ENCODE measurements around the gene IL15. TPM values are rescaled to one million over a fixed set of nuclear protein-coding genes. Genes with fewer than 3 reads are reported as not detected.
"Not testable (repeated sequence)": the region's sequence is repeated elsewhere in the genome, so short reads cannot be mapped to it uniquely, and the experiment has no call there.

The IL15 gene
- total RNA-seq, 1 donor from 2014 or later: 0.98 TPM

GRCh38 chr4:141609243-141609642, 27.1 kb upstream of the IL15 start:
- no peaks in the 10 kb centered on the region for H3K27me3 Mint-ChIP-seq
- peaks cover 1% of the 10 kb centered on the region for H3K36me3 Mint-ChIP-seq (ENCODE audit: insufficient read depth)
- TF ChIP-seq CTCF (IDR thresholded peaks at IDR 0.05; ENCODE audit: unreplicated experiment): no peak
- H3K4me1 Mint-ChIP-seq (ENCODE audit: low read depth): no peaks in the 10 kb centered on the region
- no peak overlapping the region for H3K4me3 Mint-ChIP-seq (ENCODE audit: low read depth)
- no peak for DNase-seq (ENCODE audit: low spot score, unreplicated experiment)
- no peak overlapping the region for H3K27ac Mint-ChIP-seq
- H3K9me3 Mint-ChIP-seq (ENCODE audit: low read depth): peaks cover 3% of the 10 kb centered on the region

- Mint-ChIP-seq H3K4me1 (ENCODE audit: low read depth) (no peaks in the 10 kb centered on the region), H3K4me3 (ENCODE audit: low read depth) (no peak overlapping the region), H3K9me3 (ENCODE audit: low read depth) (no peaks in the 10 kb centered on the region), H3K36me3 (ENCODE audit: insufficient read depth) (no peaks in the 10 kb centered on the region), H3K27me3 (no peaks in the 10 kb centered on the region), H3K27ac (no peak overlapping the region)
- no peak for DNase-seq (ENCODE audit: low spot score, unreplicated experiment)
- TF ChIP-seq CTCF (IDR thresholded peaks at IDR 0.05; ENCODE audit: unreplicated experiment): no peak
These were observed 26.0 kb upstream of the IL15 start for GRCh38 chr4:141610365-141610764.

GRCh38 chr4:141614878-141615586, 21.4 kb upstream of the IL15 start:
- no peak for DNase-seq (ENCODE audit: low spot score, unreplicated experiment)
- TF ChIP-seq CTCF (IDR thresholded peaks at IDR 0.05; ENCODE audit: unreplicated experiment): no peak
- H3K36me3 Mint-ChIP-seq (ENCODE audit: insufficient read depth): peaks cover 1% of the 10 kb centered on the region
- H3K4me1 Mint-ChIP-seq (ENCODE audit: low read depth): no peaks in the 10 kb centered on the region
- peaks cover 7% of the 10 kb centered on the region for H3K9me3 Mint-ChIP-seq (ENCODE audit: low read depth)
- H3K27ac Mint-ChIP-seq: no peak overlapping the region
- no peaks in the 10 kb centered on the region for H3K27me3 Mint-ChIP-seq
- H3K4me3 Mint-ChIP-seq (ENCODE audit: low read depth): no peak overlapping the region

GRCh38 chr4:141615587-141615918, 20.8 kb upstream of the IL15 start:
- not testable (repeated sequence) for H3K4me3 Mint-ChIP-seq (ENCODE audit: low read depth); H3K36me3 Mint-ChIP-seq (ENCODE audit: insufficient read depth); H3K27ac Mint-ChIP-seq; DNase-seq (ENCODE audit: low spot score, unreplicated experiment); H3K27me3 Mint-ChIP-seq; H3K9me3 Mint-ChIP-seq (ENCODE audit: low read depth); H3K4me1 Mint-ChIP-seq (ENCODE audit: low read depth)

GRCh38 chr4:141620715-141621114, 15.7 kb upstream of the IL15 start:
- no peak for TF ChIP-seq CTCF (IDR thresholded peaks at IDR 0.05; ENCODE audit: unreplicated experiment)
- no peak overlapping the region for H3K4me3 Mint-ChIP-seq (ENCODE audit: low read depth)
- H3K27ac Mint-ChIP-seq: no peak overlapping the region
- peaks cover 1% of the 10 kb centered on the region for H3K36me3 Mint-ChIP-seq (ENCODE audit: insufficient read depth)
- peaks cover 9% of the 10 kb centered on the region for H3K9me3 Mint-ChIP-seq (ENCODE audit: low read depth)
- no peaks in the 10 kb centered on the region for H3K27me3 Mint-ChIP-seq
- DNase-seq (ENCODE audit: low spot score, unreplicated experiment): no peak
- peaks cover 10% of the 10 kb centered on the region for H3K4me1 Mint-ChIP-seq (ENCODE audit: low read depth)

- Mint-ChIP-seq H3K36me3 (ENCODE audit: insufficient read depth) (no peaks in the 10 kb centered on the region), H3K27me3 (no peaks in the 10 kb centered on the region), H3K4me3 (ENCODE audit: low read depth) (no peak overlapping the region), H3K4me1 (ENCODE audit: low read depth) (peaks cover 15% of the 10 kb centered on the region), H3K27ac (no peak overlapping the region), H3K9me3 (ENCODE audit: low read depth) (peaks cover 3% of the 10 kb centered on the region)
- no peak for DNase-seq (ENCODE audit: low spot score, unreplicated experiment)
- TF ChIP-seq CTCF (IDR thresholded peaks at IDR 0.05; ENCODE audit: unreplicated experiment): no peak
These were observed 11.4 kb upstream of the IL15 start for GRCh38 chr4:141625023-141625422.
